Right kidney (tissue), 9 donors: Measurements from ENCODE around the gene AMPD1.

Experiments used
- DNase-seq: peaks from one replicate; pipeline ENCODE4 v3.0.0-alpha.2; 2016
- long read RNA-seq, 8 donors: transcript quantifications; one replicate each; lab custom pipeline, GENCODE V29; 2026

AMPD1 gene
- long read RNA-seq, donor 1, result 0 reads
- long read RNA-seq, donor 2, result 0 reads
- long read RNA-seq, donor 3, result 0 reads
- long read RNA-seq, donor 4, result 0 reads
- long read RNA-seq, donor 5, result 0 reads
- long read RNA-seq, donor 6, result 0 reads
- long read RNA-seq, donor 7, result 0 reads
- long read RNA-seq, donor 8, result 0 reads

- DNase-seq, result no peak
These were observed at the start of gene AMPD1 for GRCh38 chr1:114695430-114696058. Gene AMPD1, minus strand, starts transcription at chr1:114695546. Its CDS starts 75 bp downstream, at chr1:114695471.

DNA sequence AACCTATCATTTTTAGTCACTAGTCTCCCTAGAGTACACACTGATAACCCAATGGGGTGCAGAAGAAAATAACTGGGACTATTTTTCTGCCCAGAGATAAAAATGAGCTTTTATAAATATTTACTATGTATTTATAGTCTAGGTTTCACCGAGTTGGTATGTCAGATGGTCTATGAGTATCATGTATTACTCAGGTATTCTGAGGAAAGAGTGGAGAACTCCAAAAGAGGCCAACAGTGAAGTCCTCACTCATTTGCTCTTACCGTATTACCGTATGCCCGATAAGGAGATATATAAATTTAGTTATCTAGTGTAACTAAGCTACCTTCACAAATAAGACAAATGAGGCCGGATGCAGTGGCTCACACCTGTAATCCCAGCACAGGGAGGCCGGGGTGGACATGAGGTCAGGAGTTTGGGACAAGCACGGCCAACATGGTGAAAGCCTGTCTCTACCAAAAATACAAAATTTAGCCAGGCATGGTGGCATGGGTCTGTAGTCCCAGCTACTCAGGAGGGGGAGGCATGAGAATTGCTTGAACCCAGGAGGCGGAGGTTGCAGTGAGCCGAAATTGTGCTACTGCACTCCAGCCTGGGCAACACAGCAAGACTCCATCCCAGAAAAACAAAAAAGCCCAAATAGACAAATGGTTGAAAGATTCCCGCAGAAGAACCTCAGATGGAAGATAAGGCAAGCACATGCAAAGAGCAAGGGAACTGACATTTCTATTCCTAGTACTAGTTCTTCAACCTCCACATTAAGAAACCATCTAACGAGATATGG is 46.8 kb upstream of the AMPD1 start:
- no peak for DNase-seq

GRCh38 chr1:114740331-114740730 is 45.0 kb upstream of the AMPD1 start:
- no peak for DNase-seq

DNA sequence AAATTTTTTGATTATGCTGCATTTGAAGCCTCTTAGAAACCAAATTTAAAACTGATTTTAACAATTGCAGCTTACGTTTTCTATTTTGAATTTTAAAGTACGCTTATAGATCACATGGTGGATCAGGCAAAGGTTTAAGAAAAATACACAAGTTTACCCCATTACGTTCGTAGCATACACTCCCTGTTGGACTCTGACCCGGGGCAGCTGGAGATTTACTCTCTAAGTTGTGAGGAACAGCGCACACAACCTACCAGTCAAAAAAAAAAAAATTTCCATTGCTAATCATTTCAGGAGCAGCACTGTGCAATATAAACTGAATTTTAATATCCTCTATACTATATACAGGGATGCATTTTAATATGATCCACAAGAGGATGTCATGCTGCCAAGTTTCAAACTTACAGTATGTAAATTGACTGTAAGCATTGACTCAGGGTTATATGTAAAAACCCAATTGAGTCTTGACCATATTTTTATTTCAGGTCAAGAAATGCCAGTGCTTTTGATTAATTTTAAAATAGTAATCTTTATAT is 42.0 kb upstream of the AMPD1 start:
- no peak for DNase-seq

GRCh38 chr1:114735479-114735878 is 40.1 kb upstream of the AMPD1 start:
- DNase-seq, result no peak

DNA sequence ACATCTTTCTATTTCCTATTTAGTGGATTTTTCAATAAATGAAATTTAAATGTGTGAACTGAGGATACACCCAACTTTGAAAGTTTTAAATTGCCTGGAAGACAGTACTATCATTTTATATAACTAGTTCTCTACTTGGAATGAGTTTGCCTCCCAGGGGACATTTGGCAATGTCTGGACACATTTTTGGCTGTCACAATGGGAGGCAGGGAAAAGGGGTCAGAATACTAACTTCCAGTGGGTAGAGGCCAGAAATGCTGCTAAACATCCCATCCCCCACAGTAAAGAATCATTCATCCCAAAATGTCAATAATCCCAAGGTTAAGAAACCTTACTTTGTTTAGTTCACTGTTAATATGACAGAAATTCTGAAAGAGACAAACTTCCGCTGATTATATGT is 34.4 kb upstream of the AMPD1 start:
- no peak for DNase-seq

- DNase-seq, result no peak
These were observed 33.2 kb upstream of the AMPD1 start for GRCh38 chr1:114728553-114728952.

DNA sequence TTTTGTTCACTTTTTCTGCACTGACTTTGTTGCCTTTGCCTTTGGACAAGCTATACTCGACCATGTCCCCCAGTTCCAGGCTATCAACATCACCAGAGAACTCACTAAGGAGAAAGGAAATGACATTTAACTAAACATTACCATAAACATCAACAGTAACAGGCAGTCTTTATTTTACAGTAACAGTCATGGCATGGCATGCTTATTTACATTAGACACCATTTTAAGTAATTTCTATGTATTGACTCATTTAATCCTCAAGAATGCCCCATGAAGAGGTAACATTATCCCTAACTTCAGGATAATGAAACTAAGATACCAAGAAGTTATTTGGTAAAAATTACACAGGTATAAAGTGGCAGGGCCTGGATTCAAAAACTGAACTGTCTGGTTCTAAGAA is 29.9 kb upstream of the AMPD1 start:
- DNase-seq, result no peak

- no peak for DNase-seq
These were observed 28.6 kb upstream of the AMPD1 start for GRCh38 chr1:114723915-114724314.

GRCh38 chr1:114723457-114723856 is 28.1 kb upstream of the AMPD1 start:
- no peak for DNase-seq

- no peak for DNase-seq
These were observed 25.1 kb upstream of the AMPD1 start for GRCh38 chr1:114720492-114720891.

DNA sequence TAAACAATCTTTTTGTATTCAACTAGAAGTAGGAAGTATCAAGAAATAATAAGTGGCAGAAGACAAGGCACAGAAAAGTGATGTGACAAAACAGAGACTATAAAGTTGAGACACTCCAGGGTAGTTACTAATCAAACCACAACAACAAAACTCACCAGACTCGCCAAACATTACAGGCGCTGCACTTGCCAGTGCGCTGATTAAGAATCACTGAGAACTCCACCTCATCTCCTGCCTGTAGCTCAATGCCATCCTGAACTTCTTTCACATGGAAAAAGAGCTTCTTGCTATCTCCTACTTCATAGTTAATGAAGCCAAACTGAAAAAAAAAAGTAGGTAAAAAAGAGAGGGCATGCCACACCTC is 24.1 kb upstream of the AMPD1 start:
- DNase-seq, result no peak

GRCh38 chr1:114718661-114719423 is 23.5 kb upstream of the AMPD1 start:
- no peak for DNase-seq

GRCh38 chr1:114716304-114717170 is 21.2 kb upstream of the AMPD1 start, which contains the start of gene NRAS:
Gene NRAS, minus strand, starts transcription at chr1:114716771. Its CDS starts 611 bp downstream, at chr1:114716160.
- DNase-seq, result peak; percentile 87

- no peak for DNase-seq
These were observed 20.6 kb upstream of the AMPD1 start for GRCh38 chr1:114715952-114716303.

DNA sequence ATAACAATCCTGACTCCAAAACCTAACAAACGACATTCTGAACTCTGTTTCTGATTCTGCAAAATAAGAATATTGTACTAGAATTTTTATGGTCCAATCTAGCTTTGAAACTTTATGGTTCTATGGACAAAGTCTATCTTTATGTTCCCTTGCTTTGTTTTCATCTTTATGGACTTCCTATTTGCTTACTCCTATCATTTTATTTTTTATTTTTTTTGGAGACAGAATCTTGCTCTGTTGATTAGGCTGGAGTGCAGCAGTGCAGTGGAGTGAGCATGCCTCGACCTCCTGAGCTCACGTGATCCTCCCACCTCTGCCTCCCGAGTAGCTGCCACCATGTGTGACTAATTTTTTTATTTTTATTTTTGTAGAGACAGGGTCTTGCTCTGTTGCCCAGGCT is 17.6 kb upstream of the AMPD1 start:
- no peak for DNase-seq

DNA sequence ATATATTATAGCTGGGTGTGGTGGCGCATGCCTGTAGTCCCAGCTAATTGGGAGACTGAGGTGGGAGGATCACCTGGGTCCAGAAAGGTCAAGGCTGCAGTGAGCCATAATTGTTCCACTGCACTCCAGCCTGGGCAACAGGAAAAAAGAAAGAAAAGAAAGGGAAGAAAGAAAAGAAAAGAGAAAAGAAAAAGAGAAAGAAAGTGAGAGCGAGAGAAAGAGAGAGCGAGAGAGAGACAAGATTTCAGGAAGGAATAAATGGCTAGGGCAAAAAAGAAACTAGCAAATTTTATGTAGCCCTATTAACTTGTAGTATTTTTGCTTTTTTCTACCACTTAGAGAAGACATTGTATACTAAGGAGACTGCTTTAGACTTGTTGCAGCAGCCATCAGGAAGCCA is 15.0 kb upstream of the AMPD1 start:
- DNase-seq, result no peak

- DNase-seq, result no peak
These were observed 12.3 kb upstream of the AMPD1 start for GRCh38 chr1:114707604-114708003.

DNA sequence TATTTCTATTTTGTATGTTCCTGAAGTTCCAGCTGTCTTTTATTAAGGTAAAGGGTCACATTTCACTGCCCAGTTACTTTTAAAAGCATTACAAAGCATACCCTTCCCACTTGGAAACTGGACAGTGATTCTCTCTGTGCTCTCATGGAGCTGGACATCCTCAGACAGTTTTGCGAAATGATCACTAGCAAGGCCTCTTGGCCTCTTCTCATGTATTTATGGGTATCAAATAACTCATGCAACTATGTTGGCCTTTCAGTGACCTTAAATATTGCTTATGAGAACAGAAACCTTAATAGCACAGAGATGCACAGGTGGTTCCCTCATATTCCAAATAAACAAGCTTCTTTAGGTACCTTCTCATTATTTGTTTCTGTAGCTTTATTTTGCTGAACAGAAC is 7.9 kb upstream of the AMPD1 start:
- DNase-seq, result no peak

DNA sequence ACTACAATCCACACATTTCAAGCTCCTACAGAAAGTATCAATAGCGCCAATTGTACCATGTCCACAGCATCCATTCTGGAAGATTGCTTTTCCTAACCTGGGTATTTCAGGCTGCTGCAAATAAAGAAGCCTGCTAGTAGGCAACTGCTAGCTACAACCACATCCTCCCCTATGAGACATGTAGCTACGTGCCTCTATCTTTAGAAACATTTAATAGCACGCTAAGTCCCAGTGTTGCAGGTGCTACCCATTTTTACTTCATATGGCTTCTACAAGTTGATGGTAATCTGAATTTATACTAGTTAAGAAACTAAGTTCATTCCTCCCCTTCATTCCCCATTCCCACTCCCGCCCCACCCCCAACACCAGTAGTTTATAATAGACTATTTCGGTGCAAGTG is 7.4 kb upstream of the AMPD1 start:
- no peak for DNase-seq

DNA sequence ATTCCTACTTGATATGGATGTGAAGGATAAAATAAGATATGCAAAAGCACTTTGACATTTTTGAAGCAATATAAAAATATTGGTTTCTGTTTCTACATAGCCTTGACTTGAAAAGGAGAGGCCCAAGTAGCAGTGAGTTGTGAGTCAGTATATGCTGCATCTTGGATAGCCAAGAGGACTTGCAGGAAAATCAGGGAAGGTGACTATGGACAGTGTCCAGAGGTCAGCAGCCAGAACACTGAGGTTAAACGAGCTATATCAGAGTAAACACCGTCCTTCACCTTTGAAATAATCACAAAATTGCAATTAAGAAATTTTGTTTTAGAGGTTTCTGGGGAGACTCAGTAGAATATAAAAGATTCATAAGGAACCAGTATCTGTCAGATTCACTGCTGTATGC is 6.6 kb upstream of the AMPD1 start:
- no peak for DNase-seq
